ENCODE results near the gene SGPP1. TPM values are rescaled to one million over a fixed set of nuclear protein-coding genes. Genes with fewer than 3 reads are reported as not detected.

SGPP1 gene
- total and polyA plus RNA-seq, 2 donors (not counting 1 experiment from before 2014, with no cell fraction given) = 25.8 to 42.1 TPM

GRCh38 chr14:63737582-63738006, 9.7 kb upstream of the SGPP1 start:
- H2AFZ ChIP-seq (ENCODE audit: low read length) = no peak overlapping the region
- H3K4me1 ChIP-seq (ENCODE audit: control insufficient read depth, extremely low read depth, insufficient read depth, low read length) = no peaks in the 10 kb centered on the region
- peak in 1 of 2 donors; percentile 19 for DNase-seq (ENCODE audit: low read depth in 2 of 2)
- no peak overlapping the region for H3K4me3 ChIP-seq (replicated peaks in 1 of 4; ENCODE audit: control extremely low read depth in 1 of 4, insufficient read depth in 1 of 4, low read depth in 3 of 4, low read length in 4 of 4)
- H3K79me2 ChIP-seq (ENCODE audit: control insufficient read depth, insufficient read depth, low read length) = no peaks in the 10 kb centered on the region
- no peaks in the 10 kb centered on the region for H4K20me1 ChIP-seq (ENCODE audit: control insufficient read depth, extremely low read depth, insufficient read depth, low read length)
- H3K27ac ChIP-seq (ENCODE audit: insufficient read depth, low read length) = no peak overlapping the region
- no peak overlapping the region for H3K4me2 ChIP-seq (ENCODE audit: extremely low read depth, insufficient read depth, low read length)
- no peaks in the 10 kb centered on the region for H3K9me3 ChIP-seq (ENCODE audit: control insufficient read depth, insufficient read depth, low read depth, low read length)
- no peaks in the 10 kb centered on the region for H3K36me3 ChIP-seq (ENCODE audit: control insufficient read depth, insufficient read depth, low read length)
- H3K27me3 ChIP-seq (ENCODE audit: control insufficient read depth, insufficient read depth, low read length) = no peaks in the 10 kb centered on the region
- H3K9ac ChIP-seq (ENCODE audit: insufficient read depth, low read length) = no peak overlapping the region
- no peak for TF ChIP-seq CTCF (conservative IDR thresholded peaks at IDR 0.05 in 1 of 2, IDR thresholded peaks at IDR 0.05 in 1 of 2; ENCODE audit: low read depth in 1 of 2, low read length in 2 of 2)
- no peak for TF ChIP-seq EZH2 (IDR thresholded peaks at IDR 0.05; ENCODE audit: low read length, missing control alignments)

GRCh38 chr14:63735720-63736119, 7.9 kb upstream of the SGPP1 start:
- no peak overlapping the region for H3K4me3 ChIP-seq (replicated peaks in 1 of 4; ENCODE audit: control extremely low read depth in 1 of 4, insufficient read depth in 1 of 4, low read depth in 3 of 4, low read length in 4 of 4)
- DNase-seq (ENCODE audit: low read depth in 2 of 2) = no peak
- H3K4me1 ChIP-seq (ENCODE audit: control insufficient read depth, extremely low read depth, insufficient read depth, low read length) = no peaks in the 10 kb centered on the region

GRCh38 chr14:63730659-63731058, 2.8 kb upstream of the SGPP1 start:
- H3K4me1 ChIP-seq (ENCODE audit: control insufficient read depth, extremely low read depth, insufficient read depth, low read length) = no peaks in the 10 kb centered on the region
- DNase-seq (ENCODE audit: low read depth in 2 of 2) = no peak
- H3K27me3 ChIP-seq (ENCODE audit: control insufficient read depth, insufficient read depth, low read length) = no peaks in the 10 kb centered on the region
- H3K36me3 ChIP-seq (ENCODE audit: control insufficient read depth, insufficient read depth, low read length) = no peaks in the 10 kb centered on the region
- no peak for TF ChIP-seq CTCF (conservative IDR thresholded peaks at IDR 0.05 in 1 of 2, IDR thresholded peaks at IDR 0.05 in 1 of 2; ENCODE audit: low read depth in 1 of 2, low read length in 2 of 2)
- no peak for TF ChIP-seq EZH2 (IDR thresholded peaks at IDR 0.05; ENCODE audit: low read length, missing control alignments)
- no peak overlapping the region for H3K9ac ChIP-seq (ENCODE audit: insufficient read depth, low read length)
- no peaks in the 10 kb centered on the region for H4K20me1 ChIP-seq (ENCODE audit: control insufficient read depth, extremely low read depth, insufficient read depth, low read length)
- H3K79me2 ChIP-seq (ENCODE audit: control insufficient read depth, insufficient read depth, low read length) = peaks cover 17% of the 10 kb centered on the region
- H3K4me3 ChIP-seq (replicated peaks in 1 of 4; ENCODE audit: control extremely low read depth in 1 of 4, insufficient read depth in 1 of 4, low read depth in 3 of 4, low read length in 4 of 4) = no peak overlapping the region
- H2AFZ ChIP-seq (ENCODE audit: low read length) = no peak overlapping the region
- no peak overlapping the region for H3K27ac ChIP-seq (ENCODE audit: insufficient read depth, low read length)
- no peaks in the 10 kb centered on the region for H3K9me3 ChIP-seq (ENCODE audit: control insufficient read depth, insufficient read depth, low read depth, low read length)
- no peak overlapping the region for H3K4me2 ChIP-seq (ENCODE audit: extremely low read depth, insufficient read depth, low read length)

More at GRCh38 chr14:63735720-63736119, 7.9 kb upstream of the SGPP1 start:
- H3K9ac ChIP-seq (ENCODE audit: insufficient read depth, low read length) = no peak overlapping the region
- H2AFZ ChIP-seq (ENCODE audit: low read length) = no peak overlapping the region
- no peak for TF ChIP-seq EZH2 (IDR thresholded peaks at IDR 0.05; ENCODE audit: low read length, missing control alignments)
- no peak for TF ChIP-seq CTCF (conservative IDR thresholded peaks at IDR 0.05 in 1 of 2, IDR thresholded peaks at IDR 0.05 in 1 of 2; ENCODE audit: low read depth in 1 of 2, low read length in 2 of 2)
- no peaks in the 10 kb centered on the region for H3K9me3 ChIP-seq (ENCODE audit: control insufficient read depth, insufficient read depth, low read depth, low read length)
- H3K79me2 ChIP-seq (ENCODE audit: control insufficient read depth, insufficient read depth, low read length) = no peaks in the 10 kb centered on the region
- H4K20me1 ChIP-seq (ENCODE audit: control insufficient read depth, extremely low read depth, insufficient read depth, low read length) = no peaks in the 10 kb centered on the region
- no peak overlapping the region for H3K4me2 ChIP-seq (ENCODE audit: extremely low read depth, insufficient read depth, low read length)
- no peaks in the 10 kb centered on the region for H3K36me3 ChIP-seq (ENCODE audit: control insufficient read depth, insufficient read depth, low read length)
- no peak overlapping the region for H3K27ac ChIP-seq (ENCODE audit: insufficient read depth, low read length)
- no peaks in the 10 kb centered on the region for H3K27me3 ChIP-seq (ENCODE audit: control insufficient read depth, insufficient read depth, low read length)

Measured in fibroblast of lung (primary cell).